ENCODE results near the gene FOXP1.

Gene FOXP1

GRCh38 chr3:71160785-71161546 lies 422.6 kb downstream of the FOXP1 start:
- DNase-seq (ENCODE audit: low read depth in 2 of 2, low spot score in 1 of 2), result no peak

- no peak for DNase-seq (ENCODE audit: low read depth in 2 of 2, low spot score in 1 of 2)
Measured at GRCh38 chr3:71156062-71156665, 427.4 kb downstream of the FOXP1 start.

- DNase-seq (ENCODE audit: low read depth in 2 of 2, low spot score in 1 of 2), result no peak
Measured at GRCh38 chr3:71154846-71155245, 428.7 kb downstream of the FOXP1 start.

- no peak for DNase-seq (ENCODE audit: low read depth in 2 of 2, low spot score in 1 of 2)
Measured at GRCh38 chr3:71153713-71154112, 429.8 kb downstream of the FOXP1 start.

GRCh38 chr3:71152892-71153265 lies 430.6 kb downstream of the FOXP1 start:
- DNase-seq (ENCODE audit: low read depth in 2 of 2, low spot score in 1 of 2), result no peak

GRCh38 chr3:71152039-71152891 lies 431.3 kb downstream of the FOXP1 start:
- DNase-seq (ENCODE audit: low read depth in 2 of 2, low spot score in 1 of 2), result no peak

- no peak for DNase-seq (ENCODE audit: low read depth in 2 of 2, low spot score in 1 of 2)
Measured at GRCh38 chr3:71149959-71150954, 433.3 kb downstream of the FOXP1 start.

GRCh38 chr3:71148455-71149060 lies 435.0 kb downstream of the FOXP1 start:
- no peak for DNase-seq (ENCODE audit: low read depth in 2 of 2, low spot score in 1 of 2)

GRCh38 chr3:71146673-71147072 lies 436.9 kb downstream of the FOXP1 start:
- DNase-seq (ENCODE audit: low read depth in 2 of 2, low spot score in 1 of 2), result no peak

GRCh38 chr3:71145954-71146353 lies 437.6 kb downstream of the FOXP1 start:
- DNase-seq (ENCODE audit: low read depth in 2 of 2, low spot score in 1 of 2), result no peak

GRCh38 chr3:71144525-71145253 lies 438.8 kb downstream of the FOXP1 start:
- no peak for DNase-seq (ENCODE audit: low read depth in 2 of 2, low spot score in 1 of 2)

- no peak for DNase-seq (ENCODE audit: low read depth in 2 of 2, low spot score in 1 of 2)
Measured at GRCh38 chr3:71143493-71143892, 440.0 kb downstream of the FOXP1 start.

- DNase-seq (ENCODE audit: low read depth in 2 of 2, low spot score in 1 of 2), result no peak
Measured at GRCh38 chr3:71142441-71143161, 440.9 kb downstream of the FOXP1 start.

GRCh38 chr3:71140477-71140876 lies 443.1 kb downstream of the FOXP1 start:
- DNase-seq (ENCODE audit: low read depth in 2 of 2, low spot score in 1 of 2), result no peak

GRCh38 chr3:71139496-71139895 lies 444.0 kb downstream of the FOXP1 start:
- no peak for DNase-seq (ENCODE audit: low read depth in 2 of 2, low spot score in 1 of 2)

GRCh38 chr3:71138410-71138809 lies 445.1 kb downstream of the FOXP1 start:
- no peak for DNase-seq (ENCODE audit: low read depth in 2 of 2, low spot score in 1 of 2)

- DNase-seq (ENCODE audit: low read depth in 2 of 2, low spot score in 1 of 2), result no peak
Measured at GRCh38 chr3:71136276-71136675, 447.3 kb downstream of the FOXP1 start.

GRCh38 chr3:71135373-71136088 lies 448.0 kb downstream of the FOXP1 start:
- DNase-seq (ENCODE audit: low read depth in 2 of 2, low spot score in 1 of 2), result no peak

All from stimulated activated CD8-positive, alpha-beta memory T cell treated with anti-CD3 and anti-CD28 coated beads, Interleukin-4, amount 100 ng/mL, for 4 hours (primary cell).